Nephron progenitor cell (in vitro differentiated cells): ENCODE measurements around the gene KRTDAP.

Experiments
- DNase-seq: peaks from one replicate; pipeline ENCODE4 v3.0.0; 2021
- H3K27ac Mint-ChIP-seq: 2 replicates; pipeline ENCODE4 v1.8.0; 2021; ENCODE audit warnings: mild to moderate bottlenecking, moderate library complexity, mixed read lengths
- H3K27me3 Mint-ChIP-seq: 2 replicates; pipeline ENCODE4 v1.8.0; 2021; ENCODE audit warnings: mild to moderate bottlenecking, low read depth, mixed read lengths; ENCODE audit not compliant: poor library complexity
- H3K36me3 Mint-ChIP-seq: 2 replicates; pipeline ENCODE4 v1.8.0; 2021; ENCODE audit warnings: low read depth, mixed read lengths
- H3K4me1 Mint-ChIP-seq: 2 replicates; pipeline ENCODE4 v1.8.0; 2021; ENCODE audit warnings: mixed read lengths
- H3K4me3 Mint-ChIP-seq: 2 replicates; pipeline ENCODE4 v1.8.0; 2021; ENCODE audit warnings: mild to moderate bottlenecking, moderate library complexity, mixed read lengths
- H3K9me3 Mint-ChIP-seq: 2 replicates; pipeline ENCODE4 v1.8.0; 2021; ENCODE audit warnings: mild to moderate bottlenecking, moderate library complexity, mixed read lengths
- TF ChIP-seq, protein P1 (sequence below): fragments of 200-600 bp; sonication (generic); IDR thresholded peaks from 2 replicates; pipeline ENCODE4 v1.5.0; 2021; ENCODE audit warnings: antibody characterized with exemption

The KRTDAP gene

DNA sequence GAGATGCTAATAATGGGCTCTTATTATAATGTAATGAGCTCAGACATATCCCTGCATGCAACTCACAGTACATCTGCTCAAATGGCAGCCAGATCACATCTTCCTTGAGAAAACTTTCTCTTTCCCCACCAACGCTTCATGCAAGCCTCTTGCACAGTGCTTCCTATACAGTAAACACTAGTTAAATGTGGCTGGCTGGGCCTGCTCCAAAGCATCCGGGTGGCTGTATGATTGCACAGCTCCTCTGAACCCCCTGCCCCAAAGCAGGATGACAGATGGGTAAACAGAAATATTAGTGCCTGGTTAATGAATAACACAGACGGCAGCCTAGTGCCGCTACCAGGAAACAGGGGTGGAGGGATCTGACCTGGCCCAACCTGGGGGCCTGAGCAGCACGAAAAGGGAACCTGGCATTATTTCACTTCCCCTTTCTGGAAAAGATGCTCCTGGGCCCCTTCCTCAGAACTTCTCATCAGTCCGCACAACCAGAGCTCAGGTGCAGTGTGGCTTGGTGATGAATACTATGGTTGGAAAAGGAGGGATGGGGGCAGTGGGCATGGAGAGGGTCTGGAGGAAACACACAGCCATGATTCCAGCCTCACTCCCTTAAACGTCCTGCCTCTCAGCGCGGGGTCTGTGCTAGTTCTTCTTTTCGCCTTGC lies 31.4 kb downstream of the KRTDAP start:
- Mint-ChIP-seq H3K27ac (no peak overlapping the region), H3K9me3 (no peaks in the 10 kb centered on the region), H3K36me3 (no peaks in the 10 kb centered on the region), H3K4me3 (no peak overlapping the region), H3K4me1 (peaks cover 31% of the 10 kb centered on the region), H3K27me3 (peaks cover 9% of the 10 kb centered on the region)
- TF ChIP-seq, protein P1, sequence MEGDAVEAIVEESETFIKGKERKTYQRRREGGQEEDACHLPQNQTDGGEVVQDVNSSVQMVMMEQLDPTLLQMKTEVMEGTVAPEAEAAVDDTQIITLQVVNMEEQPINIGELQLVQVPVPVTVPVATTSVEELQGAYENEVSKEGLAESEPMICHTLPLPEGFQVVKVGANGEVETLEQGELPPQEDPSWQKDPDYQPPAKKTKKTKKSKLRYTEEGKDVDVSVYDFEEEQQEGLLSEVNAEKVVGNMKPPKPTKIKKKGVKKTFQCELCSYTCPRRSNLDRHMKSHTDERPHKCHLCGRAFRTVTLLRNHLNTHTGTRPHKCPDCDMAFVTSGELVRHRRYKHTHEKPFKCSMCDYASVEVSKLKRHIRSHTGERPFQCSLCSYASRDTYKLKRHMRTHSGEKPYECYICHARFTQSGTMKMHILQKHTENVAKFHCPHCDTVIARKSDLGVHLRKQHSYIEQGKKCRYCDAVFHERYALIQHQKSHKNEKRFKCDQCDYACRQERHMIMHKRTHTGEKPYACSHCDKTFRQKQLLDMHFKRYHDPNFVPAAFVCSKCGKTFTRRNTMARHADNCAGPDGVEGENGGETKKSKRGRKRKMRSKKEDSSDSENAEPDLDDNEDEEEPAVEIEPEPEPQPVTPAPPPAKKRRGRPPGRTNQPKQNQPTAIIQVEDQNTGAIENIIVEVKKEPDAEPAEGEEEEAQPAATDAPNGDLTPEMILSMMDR = no peak
- DNase-seq = no peak

DNA sequence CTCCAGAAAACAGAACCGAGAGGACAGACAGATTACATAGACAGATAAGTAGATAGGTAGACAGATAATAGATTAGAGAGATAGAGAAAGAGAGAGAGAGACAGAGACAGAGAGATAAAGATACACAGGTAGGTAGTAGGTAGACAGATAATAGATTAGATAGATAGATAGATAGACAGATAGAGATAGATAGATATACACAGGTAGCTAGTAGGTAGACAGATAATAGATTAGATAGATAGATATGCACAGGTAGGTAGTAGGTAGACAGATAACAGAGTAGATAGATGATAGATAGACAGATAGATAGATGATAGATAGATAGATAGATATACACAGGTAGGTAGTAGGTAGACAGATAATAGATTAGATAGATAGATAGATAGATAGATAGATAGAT lies 32.1 kb downstream of the KRTDAP start:
- no peaks in the 10 kb centered on the region for H3K9me3 Mint-ChIP-seq
- H3K27ac Mint-ChIP-seq = no peak overlapping the region
- H3K27me3 Mint-ChIP-seq = peaks cover 10% of the 10 kb centered on the region
- H3K4me1 Mint-ChIP-seq = peaks cover 31% of the 10 kb centered on the region
- H3K36me3 Mint-ChIP-seq = no peaks in the 10 kb centered on the region
- TF ChIP-seq, protein P1 = no peak
- no peak for DNase-seq
- H3K4me3 Mint-ChIP-seq = no peak overlapping the region

DNA sequence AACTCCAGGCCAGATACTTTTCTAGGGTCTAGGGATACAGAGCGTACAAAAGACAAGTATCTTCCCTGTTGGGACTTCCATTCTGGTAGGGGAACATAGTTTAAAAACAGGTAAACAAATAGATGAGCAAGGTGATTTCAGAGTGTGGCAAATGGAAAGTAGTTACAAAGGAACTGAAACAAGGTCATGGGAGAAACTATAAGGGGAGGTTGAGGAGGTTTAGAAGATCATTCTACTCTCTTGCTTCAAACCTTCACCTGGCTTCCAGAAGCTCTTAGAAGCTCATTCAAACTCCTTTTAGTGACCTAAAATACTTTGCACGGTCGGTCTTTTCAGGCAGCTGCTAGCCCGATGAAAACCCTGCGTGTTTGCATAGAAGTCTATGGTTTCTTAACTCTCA lies 33.1 kb downstream of the KRTDAP start:
- Mint-ChIP-seq H3K36me3 (no peaks in the 10 kb centered on the region), H3K9me3 (no peaks in the 10 kb centered on the region)
- no peak for DNase-seq

DNA sequence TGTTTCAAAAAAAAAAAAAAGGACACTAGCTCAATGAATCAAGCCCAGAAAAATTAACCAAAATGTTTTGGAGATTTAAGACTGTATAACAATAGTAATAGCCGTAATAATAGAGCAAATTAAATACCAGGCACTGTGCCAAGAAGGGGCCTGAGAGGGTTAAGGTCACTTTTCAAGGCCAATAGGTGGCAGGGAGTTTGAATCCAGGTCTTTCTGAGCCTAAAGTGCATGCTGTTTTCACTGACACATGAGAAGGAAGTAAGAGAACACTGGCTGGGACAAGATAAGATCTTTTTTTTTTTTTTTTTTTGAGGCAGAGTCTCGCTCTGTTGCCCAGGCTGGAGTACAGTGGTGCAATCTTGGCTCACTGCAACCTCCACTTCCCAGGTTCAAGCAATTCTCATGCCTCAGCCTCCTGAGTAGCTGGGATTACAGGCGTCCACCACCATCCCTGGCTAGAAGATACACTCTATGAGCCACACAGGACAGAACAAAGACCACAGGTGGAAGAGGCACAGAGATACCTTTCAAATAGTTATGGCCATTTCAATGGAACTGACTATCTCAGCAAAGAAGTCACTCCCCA lies 34.6 kb downstream of the KRTDAP start:
- Mint-ChIP-seq H3K4me3 (no peak overlapping the region), H3K9me3 (no peaks in the 10 kb centered on the region), H3K36me3 (no peaks in the 10 kb centered on the region), H3K27me3 (peaks cover 30% of the 10 kb centered on the region), H3K4me1 (peaks cover 20% of the 10 kb centered on the region), H3K27ac (no peak overlapping the region)
- TF ChIP-seq, protein P1 = no peak
- DNase-seq = no peak

More for the DNA sequence above, 33.1 kb downstream of the KRTDAP start:
- H3K4me1 Mint-ChIP-seq = peaks cover 23% of the 10 kb centered on the region
- H3K4me3 Mint-ChIP-seq = no peak overlapping the region
- TF ChIP-seq, protein P1 = no peak
- no peak overlapping the region for H3K27ac Mint-ChIP-seq
- peaks cover 16% of the 10 kb centered on the region for H3K27me3 Mint-ChIP-seq

DNA sequence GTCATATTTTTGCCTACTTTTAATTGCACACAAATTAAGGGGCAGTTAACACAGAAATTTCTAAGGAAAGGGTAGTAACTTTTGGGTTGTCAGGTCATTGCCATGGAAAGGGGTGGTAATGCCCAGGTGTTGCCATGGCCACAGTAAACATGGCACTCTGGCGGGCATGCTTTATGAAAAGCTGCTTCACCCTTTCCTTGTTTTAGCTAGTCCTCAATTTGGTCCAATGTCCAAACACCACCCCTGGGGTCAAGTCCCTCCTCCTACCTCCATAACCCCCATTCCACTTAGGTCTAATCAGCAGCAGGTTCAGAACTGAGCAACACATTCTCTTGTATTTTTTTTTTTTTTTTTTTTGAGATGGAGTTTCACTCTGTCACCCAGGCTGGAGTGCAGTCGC lies 35.6 kb downstream of the KRTDAP start:
- Mint-ChIP-seq H3K4me1 (peaks cover 13% of the 10 kb centered on the region), H3K27me3 (peaks cover 41% of the 10 kb centered on the region), H3K4me3 (no peak overlapping the region), H3K27ac (no peak overlapping the region), H3K36me3 (no peaks in the 10 kb centered on the region), H3K9me3 (no peaks in the 10 kb centered on the region)
- no peak for DNase-seq
- TF ChIP-seq, protein P1 = no peak
